Ovary (tissue), 9 donors: ENCODE measurements around the gene SPATA13. TPM values are rescaled to one million over a fixed set of nuclear protein-coding genes. Genes with fewer than 3 reads are reported as not detected.

ENCODE experiments used
- DNase-seq, 5 donors: peaks; one replicate each; pipeline ENCODE4 v3.0.0-alpha.2; 2019 to 2020
- H3K27ac ChIP-seq, 2 donors: fragments of 200-600 bp; one replicate each; pipeline versions ENCODE4 v1.5.1 to v1.8.0; 2019 to 2022
- H3K27me3 ChIP-seq: fragments of 200-600 bp; one replicate; pipeline ENCODE4 v1.8.0; 2022
- H3K36me3 ChIP-seq: fragments of 200-600 bp; sonication (generic); one replicate; pipeline ENCODE4 v1.5.1; 2019
- H3K4me1 ChIP-seq: one replicate; pipeline ENCODE4 v1.8.1; 2013; ENCODE audit warnings: mild to moderate bottlenecking, moderate library complexity; ENCODE audit not compliant: insufficient read depth
- H3K4me3 ChIP-seq: fragments of 200-600 bp; sonication (generic); one replicate; pipeline ENCODE4 v1.5.1; 2017
- H3K9me3 ChIP-seq, 2 donors: fragments of 200-600 bp in 1 of 2; sonication (generic) in 1 of 2; one replicate each; pipeline versions ENCODE4 v1.5.1 to v1.8.1; 2013 to 2019; ENCODE audit warnings: mild to moderate bottlenecking in 1 of 2, moderate library complexity in 1 of 2
- EP300 ChIP-seq: sonication (generic); formaldehyde crosslinking; IDR thresholded peaks from one replicate; pipeline ENCODE4 v1.6.1; 2017; ENCODE audit warnings: antibody characterized with exemption
- POLR2A ChIP-seq: fragments of 450-650 bp; IDR thresholded peaks from one replicate; pipeline ENCODE4 v1.6.1; 2017; ENCODE audit warnings: antibody characterized with exemption, mild to moderate bottlenecking, moderate library complexity
- WGBS, 3 donors: extraction: QIAGEN DNeasy Blood & Tissue Kit in 1 of 3; methylation state at CpG; one replicate each; pipeline versions ENCODE4 v1.1.5 to v1.1.7; 2013 to 2017; 5-methylcytosine and 5-hydroxymethylcytosine counted together
- intact Hi-C, 4 donors: fragments of 100-400 bp; cut with DNase I; formaldehyde crosslinking; loops; one replicate each; pipeline versions ENCODE4 v1.11.0 to v1.15.1; 2022 to 2023
- polyA plus RNA-seq, 2 donors: library from polyadenylated mRNA; stranded (reverse); fragments of 200-250 nt in 1 of 2; fragments of 350-450 nt in 1 of 2; fragmentation: Illumina TruSeq in 1 of 2; extraction: RNeasy Lipid Tissue Mini Kit (QIAGEN cat#74804) in 1 of 2; gene quantifications; one replicate each; pipeline ENCODE4 v1.2.3, GENCODE V29; 2013 to 2014
- total RNA-seq, 7 donors: library from RNA; depleted of rRNA in 2 of 7; stranded (reverse); fragments of >200 nt in 2 of 7; fragmentation: NEBNext Ultra II Directional in 3 of 7; extraction: Animal tissue kit (Norgen Biotek cat#: 25700) in 3 of 7; gene quantifications; one replicate each; pipeline versions ENCODE4 v1.1.0 to v1.2.4, GENCODE V29; 2016 to 2023
- TF ChIP-seq, protein P1 (sequence below), 3 donors: fragments of 450-650 bp in 2 of 3; fragments of 200-600 bp in 1 of 3; IDR thresholded peaks; one replicate each; pipeline versions ENCODE4 v1.5.1 to v1.8.0; 2016 to 2022; ENCODE audit warnings: antibody characterized with exemption in 3 of 3, mild to moderate bottlenecking in 1 of 3
- donor health status: DM: no; HTN: no; CAD: no; lungs with moderate emphysema.
- donor health status: DM: no; HTN: no; CAD: no.
- donor health status: Bipolar disorder and iron deficiency.
- donor health status: DM: yes; HTN: yes; CAD: no.
- donor health status: DM: no; HTN: no; CAD: no.
- donor health status: DM: yes; HTN: yes; CAD: no.

The SPATA13 gene
- total and polyA plus RNA-seq, 9 donors: 11.1 to 60.3 (median 30.0) TPM

DNA sequence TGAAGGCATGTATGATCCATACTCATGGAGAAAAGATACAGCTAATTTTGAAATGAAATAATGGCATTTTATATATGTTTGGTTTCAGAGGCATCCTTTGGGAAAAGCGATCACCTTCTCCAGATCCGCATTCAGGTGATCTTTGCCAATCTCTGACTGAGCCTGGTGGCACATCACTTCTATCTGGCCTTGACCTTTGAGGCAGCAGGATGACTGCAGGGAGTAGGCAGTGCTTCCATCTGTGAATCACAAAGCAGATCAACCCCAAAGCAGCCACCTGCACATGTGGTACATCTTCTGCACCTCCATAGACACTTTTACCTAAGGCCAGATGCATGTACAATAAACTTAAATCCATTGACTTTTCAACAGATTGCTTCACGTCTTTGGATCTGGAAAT is 53.4 kb downstream of the SPATA13 start:
- no peaks in the 10 kb centered on the region for H3K36me3 ChIP-seq
- no peak overlapping the region for H3K4me3 ChIP-seq
- TF ChIP-seq POLR2A (no peak), EP300 (no peak)
- TF ChIP-seq, protein P1, sequence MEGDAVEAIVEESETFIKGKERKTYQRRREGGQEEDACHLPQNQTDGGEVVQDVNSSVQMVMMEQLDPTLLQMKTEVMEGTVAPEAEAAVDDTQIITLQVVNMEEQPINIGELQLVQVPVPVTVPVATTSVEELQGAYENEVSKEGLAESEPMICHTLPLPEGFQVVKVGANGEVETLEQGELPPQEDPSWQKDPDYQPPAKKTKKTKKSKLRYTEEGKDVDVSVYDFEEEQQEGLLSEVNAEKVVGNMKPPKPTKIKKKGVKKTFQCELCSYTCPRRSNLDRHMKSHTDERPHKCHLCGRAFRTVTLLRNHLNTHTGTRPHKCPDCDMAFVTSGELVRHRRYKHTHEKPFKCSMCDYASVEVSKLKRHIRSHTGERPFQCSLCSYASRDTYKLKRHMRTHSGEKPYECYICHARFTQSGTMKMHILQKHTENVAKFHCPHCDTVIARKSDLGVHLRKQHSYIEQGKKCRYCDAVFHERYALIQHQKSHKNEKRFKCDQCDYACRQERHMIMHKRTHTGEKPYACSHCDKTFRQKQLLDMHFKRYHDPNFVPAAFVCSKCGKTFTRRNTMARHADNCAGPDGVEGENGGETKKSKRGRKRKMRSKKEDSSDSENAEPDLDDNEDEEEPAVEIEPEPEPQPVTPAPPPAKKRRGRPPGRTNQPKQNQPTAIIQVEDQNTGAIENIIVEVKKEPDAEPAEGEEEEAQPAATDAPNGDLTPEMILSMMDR (IDR thresholded peaks at IDR 0.05): no peak
- intact Hi-C loops: no loop called here
- no peaks in the 10 kb centered on the region for H3K9me3 ChIP-seq
- 76 to 92% (median 81%) methylated on average over 3 of the region's 3 CpGs for WGBS, 3 donors
- peaks cover 8% of the 10 kb centered on the region for H3K4me1 ChIP-seq
- no peak overlapping the region for H3K27ac ChIP-seq
- H3K27me3 ChIP-seq: no peaks in the 10 kb centered on the region
- DNase-seq: no peak

DNA sequence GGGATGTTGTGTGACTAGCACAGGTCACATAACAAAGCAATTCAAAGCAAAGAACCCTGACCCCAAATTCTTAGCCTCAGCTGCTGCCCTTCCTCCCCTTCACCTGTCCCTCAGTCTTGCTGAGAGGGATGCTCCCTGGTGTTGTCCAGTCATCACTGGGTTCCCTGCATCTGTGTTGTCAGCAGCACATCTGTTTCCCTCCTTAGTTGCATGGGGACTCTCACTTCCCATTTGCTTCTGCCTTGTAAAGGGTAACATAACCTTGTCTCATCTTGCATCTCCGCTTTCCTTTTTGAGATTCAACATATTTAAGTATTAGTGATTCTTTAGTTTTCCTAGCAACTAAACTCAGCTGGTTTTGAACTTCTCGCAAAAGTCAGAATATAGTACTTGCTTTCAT is 54.0 kb downstream of the SPATA13 start:
- 92 to 98% (median 96%) methylated on average over 2 of the region's 2 CpGs for WGBS, 3 donors
- Histone ChIP-seq H3K9me3 (no peaks in the 10 kb centered on the region), H3K36me3 (no peaks in the 10 kb centered on the region), H3K4me3 (no peak overlapping the region), H3K27me3 (no peaks in the 10 kb centered on the region), H3K4me1 (peaks cover 10% of the 10 kb centered on the region), H3K27ac (peak overlapping the region in 1 of 2 donors; percentile 3)
- DNase-seq: no peak
- intact Hi-C loops: no loop called here
- TF ChIP-seq, protein P1 (IDR thresholded peaks at IDR 0.05): no peak
- TF ChIP-seq EP300 (no peak), POLR2A (no peak)

- Histone ChIP-seq H3K4me3 (no peak overlapping the region), H3K9me3 (no peaks in the 10 kb centered on the region), H3K4me1 (peaks cover 11% of the 10 kb centered on the region), H3K36me3 (no peaks in the 10 kb centered on the region), H3K27me3 (no peaks in the 10 kb centered on the region), H3K27ac (peak overlapping the region in 1 of 2 donors; percentile 56)
- intact Hi-C loops: loop anchor here in 1 of 4 donors (5.0 kb wide), 1 partner anchor 293 kb away; no protein-coding TSS in a partner anchor
- 60 to 76% (median 67%) methylated on average over 1 of the region's 1 CpG for WGBS, 3 donors
- no peak for DNase-seq
- TF ChIP-seq, protein P1 (IDR thresholded peaks at IDR 0.05): no peak
Observed at GRCh38 chr13:24215126-24215525, 54.6 kb downstream of the SPATA13 start.

GRCh38 chr13:24215732-24216131 is 55.2 kb downstream of the SPATA13 start:
- intact Hi-C loops: loop anchor here in 1 of 4 donors (5.0 kb wide), 1 partner anchor 293 kb away; no protein-coding TSS in a partner anchor
- peak overlapping the region; percentile 9 to 56 for H3K27ac ChIP-seq
- DNase-seq: peak in 3 of 5 donors; percentile 46 to 64 (median 57)

More at GRCh38 chr13:24215732-24216131, 55.2 kb downstream of the SPATA13 start:
- Histone ChIP-seq H3K27me3 (no peaks in the 10 kb centered on the region), H3K4me1 (peaks cover 11% of the 10 kb centered on the region), H3K36me3 (no peaks in the 10 kb centered on the region), H3K9me3 (no peaks in the 10 kb centered on the region), H3K4me3 (no peak overlapping the region)
- 17 to 54% (median 46%) methylated on average over 2 of the region's 2 CpGs for WGBS, 3 donors
- TF ChIP-seq POLR2A: no peak
- no peak for TF ChIP-seq EP300
- TF ChIP-seq, protein P1 (IDR thresholded peaks at IDR 0.05): no peak
